Lung (tissue), 12 donors: Measurements from ENCODE around the gene SMIM10L2A. TPM values are rescaled to one million over a fixed set of nuclear protein-coding genes. Genes with fewer than 3 reads are reported as not detected.
A peak's percentile ranks its signal among the peaks of the same experiment; 100 is the strongest.
"Not testable (repeated sequence)": the region's sequence is repeated elsewhere in the genome, so short reads cannot be mapped to it uniquely, and the experiment has no call there.

Source experiments
- ATAC-seq: fragments of 200-7000 bp; cut with Tn5 transposase; one replicate; pipeline ENCODE4 v1.9.1; 2020; ENCODE audit warnings: moderate number of reproducible peaks; ENCODE audit not compliant: insufficient read depth, low FRiP score
- DNase-seq, 3 donors: peaks; one replicate each; pipeline ENCODE4 v3.0.0-alpha.2; 2013 to 2017
- H3K27ac ChIP-seq, 2 donors: one replicate each; pipeline ENCODE4 v1.5.1; 2013; ENCODE audit warnings: mild to moderate bottlenecking in 2 of 2, moderate library complexity in 2 of 2, control low read depth in 1 of 2, inconsistent platforms in 1 of 2, low read depth in 1 of 2, low read length in 1 of 2
- H3K27me3 ChIP-seq, 3 donors: one replicate each; pipeline ENCODE4 v1.5.1; 2013; ENCODE audit warnings: low read length in 2 of 3; ENCODE audit not compliant: control insufficient read depth in 3 of 3, insufficient read depth in 3 of 3
- H3K36me3 ChIP-seq, 4 donors: one replicate each; pipeline ENCODE4 v1.5.1; 2013; ENCODE audit warnings: low read length in 4 of 4, mild to moderate bottlenecking in 1 of 4, moderate library complexity in 1 of 4; ENCODE audit not compliant: control insufficient read depth in 4 of 4, insufficient read depth in 4 of 4
- H3K4me1 ChIP-seq, 5 donors: one replicate each; pipeline ENCODE4 v1.5.1; 2013; ENCODE audit warnings: low read length in 5 of 5, mild to moderate bottlenecking in 2 of 5, moderate library complexity in 1 of 5; ENCODE audit not compliant: control insufficient read depth in 5 of 5, insufficient read depth in 5 of 5
- H3K4me3 ChIP-seq: one replicate; pipeline ENCODE4 v1.5.1; 2013; ENCODE audit warnings: mild to moderate bottlenecking, control low read depth, moderate library complexity
- H3K9ac ChIP-seq, 2 donors: one replicate each; pipeline ENCODE4 v1.5.1; 2013; ENCODE audit warnings: low read length in 2 of 2, control low read depth in 1 of 2; ENCODE audit not compliant: insufficient read depth in 1 of 2
- H3K9me3 ChIP-seq, 4 donors: one replicate each; pipeline ENCODE4 v1.5.1; 2013; ENCODE audit warnings: low read length in 3 of 4, mild to moderate bottlenecking in 1 of 4, moderate library complexity in 1 of 4; ENCODE audit not compliant: control insufficient read depth in 4 of 4, insufficient read depth in 3 of 4
- CTCF ChIP-seq: IDR thresholded peaks from 2 replicates; pipeline ENCODE4 v1.5.1; 2012; ENCODE audit warnings: mild to moderate bottlenecking; ENCODE audit errors: control extremely low read depth, extremely low read depth
- WGBS, 2 donors: extraction: QIAGEN DNeasy Blood & Tissue Kit; methylation state at CpG; one replicate each; pipeline ENCODE4 v1.1.7; 2013; 5-methylcytosine and 5-hydroxymethylcytosine counted together
- polyA plus RNA-seq, 2 donors: library from polyadenylated mRNA; stranded (reverse); fragments of 200-250 nt; gene quantifications; one replicate each; pipeline ENCODE4 v1.2.1, GENCODE V29; 2013
- total RNA-seq, 2 donors: library from RNA; depleted of rRNA in 1 of 2; stranded (reverse); fragments of >200 nt in 1 of 2; gene quantifications; one replicate each; pipeline ENCODE4 v1.2.1, GENCODE V29; 2014 to 2021
- donor health status: control.
- donor health status: control.
- donor health status: Bipolar disorder and iron deficiency.
- donor health status: healthy.
- donor health status: DM: yes; HTN: yes; CAD: no.

SMIM10L2A gene
- total and polyA plus RNA-seq, 4 donors = 0.48 to 2.4 (median 1.6) TPM

GRCh38 chrX:135453381-135453780, 31.6 kb downstream of the SMIM10L2A start:
- Histone ChIP-seq H3K27ac (no peak overlapping the region), H3K27me3 (peaks cover 0 to 2% (median 0%) of the 10 kb centered on the region in 3 donors), H3K4me1 (peaks cover 0 to 2% (median 0%) of the 10 kb centered on the region in 5 donors), H3K9ac (no peak overlapping the region), H3K9me3 (no peaks in the 10 kb centered on the region), H3K4me3 (no peak overlapping the region), H3K36me3 (no peaks in the 10 kb centered on the region)
- DNase-seq = peak in 1 of 3 donors; percentile 6
- 40 to 76% methylated on average over 3 of the region's 3 CpGs for WGBS, 2 donors
- TF ChIP-seq CTCF = no peak
- ATAC-seq = no peak

- H3K27me3 ChIP-seq = peaks cover 0 to 2% (median 0%) of the 10 kb centered on the region in 3 donors
- TF ChIP-seq CTCF = no peak
- H3K4me1 ChIP-seq = peaks cover 0 to 2% (median 0%) of the 10 kb centered on the region in 5 donors
- no peak overlapping the region for H3K4me3 ChIP-seq
- H3K9ac ChIP-seq = no peak overlapping the region
- ATAC-seq (no peak), DNase-seq (peak in 1 of 3 donors; percentile 9)
- WGBS, 2 donors = 39 to 49% methylated on average over 4 of the region's 4 CpGs
- no peak overlapping the region for H3K27ac ChIP-seq
- H3K36me3 ChIP-seq = no peaks in the 10 kb centered on the region
- H3K9me3 ChIP-seq = no peaks in the 10 kb centered on the region
These were observed 33.1 kb downstream of the SMIM10L2A start for GRCh38 chrX:135454816-135455215.

GRCh38 chrX:135461756-135462155, 40.0 kb downstream of the SMIM10L2A start:
- not testable (repeated sequence) for ATAC-seq, H3K4me3 ChIP-seq, H3K27ac ChIP-seq, DNase-seq, H3K36me3 ChIP-seq, H3K27me3 ChIP-seq, H3K4me1 ChIP-seq, H3K9me3 ChIP-seq, H3K9ac ChIP-seq
- WGBS, 2 donors = 85 to 95% methylated on average over 2 of the region's 2 CpGs

- WGBS, 2 donors = 72 to 91% methylated on average over 2 of the region's 2 CpGs
- no peaks in the 10 kb centered on the region for H3K4me1 ChIP-seq
These were observed 42.2 kb downstream of the SMIM10L2A start for GRCh38 chrX:135463937-135464336.

More at GRCh38 chrX:135463937-135464336, 42.2 kb downstream of the SMIM10L2A start:
- TF ChIP-seq CTCF = peak; percentile 4
- Histone ChIP-seq H3K27ac (no peak overlapping the region), H3K9me3 (peaks cover 0 to 2% (median 0%) of the 10 kb centered on the region in 4 donors), H3K27me3 (peaks cover 4 to 8% (median 4%) of the 10 kb centered on the region in 3 donors), H3K36me3 (no peaks in the 10 kb centered on the region), H3K4me3 (no peak overlapping the region), H3K9ac (no peak overlapping the region)
- ATAC-seq = peak; percentile 47
- DNase-seq = no peak
